Astrocyte (in vitro differentiated cells and primary cell): Measurements from ENCODE around the gene LRPAP1.
"Not testable (repeated sequence)": the region's sequence is repeated elsewhere in the genome, so short reads cannot be mapped to it uniquely, and the experiment has no call there.

Experiments used
- CTCF ChIP-seq: IDR thresholded peaks from 2 replicates; pipeline ENCODE4 v1.5.1; 2011; ENCODE audit warnings: low read depth, mild to moderate bottlenecking, inconsistent platforms, low read length, moderate library complexity; ENCODE audit not compliant: insufficient read depth
- EZH2 ChIP-seq: IDR thresholded peaks from 2 replicates; pipeline ENCODE4 v1.6.1; 2012; ENCODE audit warnings: mild to moderate bottlenecking, low read length, inconsistent platforms; ENCODE audit not compliant: insufficient read depth

- not testable (repeated sequence) for TF ChIP-seq CTCF, EZH2
Observed at GRCh38 chr4:3564948-3565347, 32.7 kb upstream of the LRPAP1 start.
